Loucy (cell line): ENCODE data around the gene MT1H.

Experiments used
- H2AFZ ChIP-seq: fragments of 200-600 bp; sonication (generic); 2 replicates; pipeline ENCODE4 v1.6.0; 2016; ENCODE audit warnings: antibody characterized with exemption, mild to moderate bottlenecking, low read length, moderate library complexity
- H3F3A ChIP-seq: fragments of 200-600 bp; 2 replicates; pipeline ENCODE4 v1.6.0; 2016; ENCODE audit warnings: antibody characterized with exemption, low read depth, mild to moderate bottlenecking
- H3K27me3 ChIP-seq: fragments of 200-600 bp; sonication (generic); 2 replicates; pipeline ENCODE4 v1.6.1; 2014; ENCODE audit warnings: low read length, mild to moderate bottlenecking; ENCODE audit not compliant: insufficient read depth, poor library complexity, severe bottlenecking
- H3K36me3 ChIP-seq: fragments of 200-600 bp; sonication (generic); 2 replicates; pipeline ENCODE4 v1.6.1; 2016; ENCODE audit warnings: low read length; ENCODE audit not compliant: insufficient read depth
- H3K4me1 ChIP-seq: fragments of 200-600 bp; sonication (generic); 2 replicates; pipeline ENCODE4 v1.5.1; 2014; ENCODE audit warnings: low read length, mild to moderate bottlenecking; ENCODE audit not compliant: insufficient read depth, poor library complexity, severe bottlenecking
- H3K4me2 ChIP-seq: fragments of 200-600 bp; sonication (generic); 2 replicates; pipeline ENCODE4 v1.6.0; 2014; ENCODE audit warnings: antibody characterized with exemption, low read length, low read depth, mild to moderate bottlenecking; ENCODE audit not compliant: poor library complexity, severe bottlenecking
- H3K4me3 ChIP-seq: fragments of 200-600 bp; sonication (generic); 2 replicates; pipeline ENCODE4 v1.5.1; 2014; ENCODE audit warnings: low read length, mild to moderate bottlenecking, mixed read lengths; ENCODE audit not compliant: poor library complexity, severe bottlenecking
- H3K79me2 ChIP-seq: fragments of 200-600 bp; sonication (generic); 2 replicates; pipeline ENCODE4 v1.6.1; 2014; ENCODE audit warnings: low read length; ENCODE audit not compliant: insufficient read depth
- H3K9ac ChIP-seq: fragments of 200-600 bp; sonication (generic); 2 replicates; pipeline ENCODE4 v1.6.0; 2014; ENCODE audit warnings: mild to moderate bottlenecking, low read depth, low read length, moderate library complexity; ENCODE audit not compliant: poor library complexity, severe bottlenecking
- H3K9me2 ChIP-seq: fragments of 200-600 bp; sonication (generic); replicated peaks from 2 replicates; pipeline ENCODE4 v1.6.1; 2016; ENCODE audit warnings: low read depth, low read length, mixed read lengths
- H3K9me3 ChIP-seq: fragments of 200-600 bp; sonication (generic); 2 replicates; pipeline ENCODE4 v1.6.1; 2014; ENCODE audit warnings: mild to moderate bottlenecking, antibody characterized with exemption, low read length, low read depth; ENCODE audit not compliant: insufficient read depth
- H4K20me1 ChIP-seq: fragments of 200-600 bp; sonication (generic); 2 replicates; pipeline ENCODE4 v1.6.0; 2014; ENCODE audit warnings: antibody characterized with exemption, low read length, mild to moderate bottlenecking; ENCODE audit not compliant: insufficient read depth, poor library complexity, severe bottlenecking
- CTCF ChIP-seq: fragments of 200-600 bp; sonication (generic); conservative IDR thresholded peaks from 2 replicates; pipeline ENCODE4 v1.5.1; 2014; ENCODE audit warnings: mild to moderate bottlenecking, antibody characterized with exemption, low read length
- EZH2phosphoT487 ChIP-seq: fragments of 200-600 bp; IDR thresholded peaks from 2 replicates; pipeline ENCODE4 v1.6.1; 2018; ENCODE audit warnings: antibody characterized with exemption, mild to moderate bottlenecking, moderate library complexity, borderline replicate concordance

Gene MT1H

GRCh38 chr16:56684256-56684925, 14.8 kb downstream of the MT1H start:
- TF ChIP-seq CTCF = no peak
- TF ChIP-seq EZH2phosphoT487 = no peak
- Histone ChIP-seq H3K27me3 (no peaks in the 10 kb centered on the region), H3K79me2 (peaks cover 5% of the 10 kb centered on the region; the same call in 1 of the 2 replicates), H3K9me2 (no peaks in the 10 kb centered on the region), H4K20me1 (no peaks in the 10 kb centered on the region), H3K36me3 (no peaks in the 10 kb centered on the region), H3K4me1 (peaks cover 10% of the 10 kb centered on the region), H2AFZ (no peak overlapping the region), H3K4me3 (no peak overlapping the region), H3K9me3 (no peaks in the 10 kb centered on the region), H3K9ac (no peak overlapping the region), H3K4me2 (no peak overlapping the region), H3F3A (no peaks in the 10 kb centered on the region)

GRCh38 chr16:56684926-56685590, 15.4 kb downstream of the MT1H start:
- Histone ChIP-seq H3K4me3 (no peak overlapping the region), H3K4me2 (no peak overlapping the region), H2AFZ (no peak overlapping the region), H3K27me3 (no peaks in the 10 kb centered on the region), H3K9ac (no peak overlapping the region), H3K9me2 (no peaks in the 10 kb centered on the region), H3K9me3 (no peaks in the 10 kb centered on the region), H3K36me3 (no peaks in the 10 kb centered on the region), H3K79me2 (peaks cover 5% of the 10 kb centered on the region; the same call in 1 of the 2 replicates), H3F3A (no peaks in the 10 kb centered on the region), H3K4me1 (peaks cover 10% of the 10 kb centered on the region), H4K20me1 (no peaks in the 10 kb centered on the region)
- TF ChIP-seq EZH2phosphoT487 (no peak), CTCF (no peak)

- Histone ChIP-seq H3K9me3 (no peaks in the 10 kb centered on the region), H3K79me2 (peaks cover 5% of the 10 kb centered on the region; the same call in 1 of the 2 replicates), H3K4me3 (no peak overlapping the region), H3K9ac (no peak overlapping the region), H3F3A (no peaks in the 10 kb centered on the region), H4K20me1 (no peaks in the 10 kb centered on the region), H3K27me3 (no peaks in the 10 kb centered on the region), H3K36me3 (no peaks in the 10 kb centered on the region), H3K4me2 (no peak overlapping the region), H3K9me2 (no peaks in the 10 kb centered on the region), H3K4me1 (peaks cover 10% of the 10 kb centered on the region), H2AFZ (no peak overlapping the region)
- no peak for TF ChIP-seq EZH2phosphoT487
- no peak for TF ChIP-seq CTCF
These were observed 17.1 kb downstream of the MT1H start for GRCh38 chr16:56686758-56687157.
